ENCODE measurements around the gene KIF1B. TPM values are rescaled to one million over a fixed set of nuclear protein-coding genes. Genes with fewer than 3 reads are reported as not detected.
"Not testable (repeated sequence)": the region's sequence is repeated elsewhere in the genome, so short reads cannot be mapped to it uniquely, and the experiment has no call there.

Gene KIF1B
- polyA plus RNA-seq, 1 donor from 2014 or later, result 1.8 TPM

GRCh38 chr1:10407201-10407600 lies 196.8 kb downstream of the KIF1B start:
- H3K9me3 Mint-ChIP-seq, result no peaks in the 10 kb centered on the region
- no peaks in the 10 kb centered on the region for H3K27me3 Mint-ChIP-seq
- H3K27ac Mint-ChIP-seq, result no peak overlapping the region
- H3K4me3 Mint-ChIP-seq, result no peak overlapping the region
- peaks cover 0 to 4% (median 0%) of the 10 kb centered on the region in 3 donors for H3K4me1 Mint-ChIP-seq
- peaks cover 7% of the 10 kb centered on the region for H3K36me3 Mint-ChIP-seq

GRCh38 chr1:10415211-10415930 lies 205.0 kb downstream of the KIF1B start:
- peaks cover 11% of the 10 kb centered on the region for H3K36me3 Mint-ChIP-seq
- no peak overlapping the region for H3K27ac Mint-ChIP-seq
- no peaks in the 10 kb centered on the region for H3K9me3 Mint-ChIP-seq
- no peaks in the 10 kb centered on the region for H3K27me3 Mint-ChIP-seq
- H3K4me3 Mint-ChIP-seq, result no peak overlapping the region
- no peaks in the 10 kb centered on the region for H3K4me1 Mint-ChIP-seq

DNA sequence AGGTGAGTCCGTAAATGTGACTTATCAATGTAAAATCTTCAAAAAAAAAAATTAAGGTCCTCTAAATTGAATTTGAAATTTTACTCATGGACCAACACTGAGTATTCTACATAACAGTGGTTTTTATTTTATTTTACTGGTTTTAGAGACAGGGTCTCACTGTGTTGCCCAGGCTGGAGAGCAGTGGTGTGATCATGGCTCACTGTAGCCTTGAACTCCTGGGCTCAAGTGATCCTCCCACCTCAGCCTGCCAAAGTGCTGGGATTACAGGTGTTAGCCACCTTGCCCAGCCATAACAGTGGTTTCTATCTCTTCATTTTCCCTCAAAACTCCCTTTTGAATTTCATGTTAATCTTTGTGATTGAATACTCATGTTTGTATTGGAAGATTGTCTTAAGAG lies 205.6 kb downstream of the KIF1B start:
- H3K36me3 Mint-ChIP-seq, result peaks cover 11% of the 10 kb centered on the region
- H3K4me3 Mint-ChIP-seq, H3K4me1 Mint-ChIP-seq, H3K27me3 Mint-ChIP-seq, H3K27ac Mint-ChIP-seq, H3K9me3 Mint-ChIP-seq: not testable (repeated sequence)

- peak overlapping the region in 1 of 3 donors; percentile 59 for H3K27ac Mint-ChIP-seq
- not testable (repeated sequence) for H3K9me3 Mint-ChIP-seq, H3K27me3 Mint-ChIP-seq, H3K4me1 Mint-ChIP-seq, H3K4me3 Mint-ChIP-seq
- peaks cover 11% of the 10 kb centered on the region for H3K36me3 Mint-ChIP-seq
Observed at GRCh38 chr1:10418741-10419140, 208.4 kb downstream of the KIF1B start.

DNA sequence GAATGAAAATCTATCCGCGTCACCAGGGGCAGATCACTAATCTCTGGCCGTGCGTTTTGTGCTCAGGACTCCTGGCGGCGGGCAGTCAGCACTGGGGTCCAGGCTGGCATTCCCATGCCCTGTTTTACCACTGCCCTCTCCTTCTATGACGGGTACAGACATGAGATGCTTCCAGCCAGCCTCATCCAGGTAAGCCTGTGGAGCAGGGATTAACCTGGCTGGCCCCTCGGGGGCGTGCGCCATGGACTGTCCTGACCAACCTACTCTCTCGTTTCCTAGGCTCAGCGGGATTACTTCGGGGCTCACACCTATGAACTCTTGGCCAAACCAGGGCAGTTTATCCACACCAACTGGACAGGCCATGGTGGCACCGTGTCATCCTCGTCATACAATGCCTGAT lies 209.0 kb downstream of the KIF1B start:
- Mint-ChIP-seq H3K36me3 (peaks cover 11% of the 10 kb centered on the region), H3K4me3 (no peak overlapping the region), H3K4me1 (no peaks in the 10 kb centered on the region), H3K27ac (peak overlapping the region in 1 of 3 donors; percentile 59), H3K27me3 (no peaks in the 10 kb centered on the region), H3K9me3 (no peaks in the 10 kb centered on the region)

DNA sequence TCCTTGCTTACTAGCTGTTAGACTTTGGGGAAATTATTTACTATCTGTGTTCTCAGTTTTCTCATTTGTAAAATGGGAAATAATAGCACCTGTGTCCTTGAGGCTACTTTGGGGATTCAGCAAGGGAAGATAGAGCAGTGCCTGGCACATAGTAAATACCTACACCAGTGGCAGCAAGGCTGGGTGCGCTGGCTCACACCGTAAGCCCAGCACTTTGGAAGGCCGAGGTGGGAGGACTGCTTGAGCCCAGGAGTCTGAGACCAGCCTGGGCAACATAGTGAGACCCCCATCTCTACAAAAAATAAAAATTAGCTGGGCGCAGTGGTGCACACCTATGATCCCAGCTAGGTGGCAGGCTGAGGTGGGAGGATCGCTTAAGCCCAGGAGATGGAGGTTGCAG lies 211.3 kb downstream of the KIF1B start:
- Mint-ChIP-seq H3K9me3 (no peaks in the 10 kb centered on the region), H3K4me3 (no peak overlapping the region), H3K36me3 (peaks cover 11% of the 10 kb centered on the region), H3K27me3 (no peaks in the 10 kb centered on the region), H3K27ac (no peak overlapping the region), H3K4me1 (no peaks in the 10 kb centered on the region)

DNA sequence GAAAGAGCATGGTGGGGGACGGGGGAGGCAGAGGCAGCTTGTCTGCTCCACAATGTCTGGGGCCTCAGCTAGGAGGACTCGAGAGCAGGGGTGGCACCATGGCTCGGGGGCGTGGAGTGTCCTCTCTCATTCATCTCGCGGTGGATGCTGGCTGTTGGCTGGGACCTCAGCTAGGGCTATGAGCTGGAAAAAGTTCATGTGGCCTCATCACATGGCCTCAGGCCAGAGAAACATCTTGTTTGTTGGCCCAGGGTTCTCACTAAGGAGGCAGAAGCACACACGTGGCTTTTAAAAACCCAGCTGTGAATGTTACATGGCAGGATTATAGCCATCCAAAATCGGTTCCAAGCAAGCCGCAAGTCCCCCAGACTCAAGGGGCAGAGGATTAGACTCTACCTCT lies 213.7 kb downstream of the KIF1B start:
- Mint-ChIP-seq H3K36me3 (peaks cover 6% of the 10 kb centered on the region), H3K27ac (no peak overlapping the region), H3K27me3 (no peaks in the 10 kb centered on the region), H3K9me3 (no peaks in the 10 kb centered on the region), H3K4me3 (no peak overlapping the region), H3K4me1 (peaks cover 0 to 2% (median 2%) of the 10 kb centered on the region in 3 donors)

DNA sequence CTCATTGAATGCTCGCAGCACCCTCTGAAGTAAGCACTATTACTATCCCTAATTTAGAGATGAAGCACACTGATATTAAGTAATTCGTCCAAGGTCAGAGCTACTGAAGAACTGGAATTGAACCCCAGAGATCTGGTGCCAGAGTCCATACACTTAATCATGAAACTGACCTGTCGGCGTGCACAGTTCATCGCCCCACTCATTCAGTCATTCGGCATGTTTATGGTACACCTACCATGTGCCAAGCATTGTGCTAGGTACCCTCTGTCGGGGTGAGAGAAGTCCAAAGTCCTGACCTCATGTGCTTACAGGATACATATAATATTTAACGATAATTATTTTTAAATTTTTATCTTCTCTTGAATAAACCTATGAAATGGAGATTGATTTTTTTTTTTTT lies 214.3 kb downstream of the KIF1B start:
- H3K9me3 Mint-ChIP-seq, result no peaks in the 10 kb centered on the region
- H3K36me3 Mint-ChIP-seq, result peaks cover under 1% of the 10 kb centered on the region
- peaks cover 0 to 4% (median 2%) of the 10 kb centered on the region in 3 donors for H3K4me1 Mint-ChIP-seq
- no peak overlapping the region for H3K27ac Mint-ChIP-seq
- H3K27me3 Mint-ChIP-seq, result no peaks in the 10 kb centered on the region
- H3K4me3 Mint-ChIP-seq, result no peak overlapping the region

DNA sequence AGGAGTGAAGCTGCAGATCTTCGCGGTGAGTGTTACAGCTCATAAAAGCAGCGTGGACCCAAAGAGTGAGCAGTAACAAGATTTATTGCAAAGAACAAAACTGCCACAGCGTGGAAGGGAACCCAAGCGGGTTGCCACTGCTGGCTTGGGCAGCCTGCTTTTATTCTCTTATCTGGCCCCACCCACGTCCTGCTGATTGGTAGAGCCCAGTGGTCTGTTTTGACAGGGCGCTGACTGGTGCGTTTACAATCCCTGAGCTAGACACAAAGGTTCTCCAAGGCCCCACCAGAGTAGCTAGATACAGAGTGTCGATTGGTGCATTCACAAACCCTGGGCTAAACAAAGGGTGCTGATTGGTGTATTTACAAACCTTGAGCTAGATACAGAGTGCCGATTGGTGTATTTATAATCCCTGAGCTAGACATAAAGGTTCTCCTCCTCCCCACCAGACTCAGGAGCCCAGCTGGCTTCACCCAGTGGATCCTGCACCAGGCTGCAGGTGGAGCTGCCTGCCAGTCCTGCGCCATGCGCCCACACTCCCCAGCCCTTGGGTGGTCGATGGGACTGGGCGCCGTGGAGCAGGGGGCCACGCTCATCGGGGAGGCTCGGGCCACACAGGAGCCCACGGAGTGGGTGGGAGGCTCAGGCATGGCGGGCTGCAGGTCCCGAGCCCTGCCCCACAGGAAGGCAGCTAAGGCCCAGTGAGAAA lies 215.6 kb downstream of the KIF1B start:
- H3K4me3 Mint-ChIP-seq, H3K36me3 Mint-ChIP-seq, H3K9me3 Mint-ChIP-seq, H3K27me3 Mint-ChIP-seq, H3K27ac Mint-ChIP-seq: not testable (repeated sequence)
- peaks cover 3 to 12% (median 7%) of the 10 kb centered on the region in 3 donors for H3K4me1 Mint-ChIP-seq

- not testable (repeated sequence) for H3K27ac Mint-ChIP-seq, H3K36me3 Mint-ChIP-seq, H3K9me3 Mint-ChIP-seq, H3K27me3 Mint-ChIP-seq, H3K4me3 Mint-ChIP-seq
- peaks cover 6 to 16% (median 12%) of the 10 kb centered on the region in 3 donors for H3K4me1 Mint-ChIP-seq
Observed at GRCh38 chr1:10426535-10426848, 216.1 kb downstream of the KIF1B start.

DNA sequence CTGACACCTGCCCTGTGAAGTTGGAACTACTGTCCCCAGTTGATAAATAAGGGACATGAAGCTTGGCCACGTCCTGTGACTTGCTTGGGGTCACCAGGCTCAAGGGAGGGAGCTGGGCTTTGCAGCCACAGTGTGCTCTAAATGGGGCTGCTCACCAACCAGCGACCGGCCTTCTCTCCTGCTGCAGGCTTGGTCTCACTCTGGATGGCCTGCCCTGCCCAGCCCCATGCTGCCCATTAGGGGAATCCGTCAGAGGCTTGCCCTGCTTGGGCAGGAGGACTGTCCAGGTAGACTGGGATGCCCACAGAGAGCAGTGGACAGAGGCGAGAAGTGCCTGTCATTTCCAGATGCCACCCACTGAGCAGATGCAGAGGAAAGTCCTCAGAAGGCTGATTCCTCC lies 218.6 kb downstream of the KIF1B start:
- Mint-ChIP-seq H3K27ac (peak overlapping the region in 2 of 3 donors; percentile 39 to 97), H3K36me3 (no peaks in the 10 kb centered on the region), H3K4me3 (peak overlapping the region in 2 of 4 donors; percentile 39 to 68), H3K9me3 (no peaks in the 10 kb centered on the region), H3K27me3 (no peaks in the 10 kb centered on the region), H3K4me1 (peaks cover 15 to 19% (median 18%) of the 10 kb centered on the region in 3 donors)

GRCh38 chr1:10429868-10430215 lies 219.5 kb downstream of the KIF1B start:
- Mint-ChIP-seq H3K4me1 (peaks cover 18 to 20% (median 19%) of the 10 kb centered on the region in 3 donors), H3K27me3 (no peaks in the 10 kb centered on the region), H3K27ac (peak overlapping the region; percentile 87 to 99 (median 97)), H3K4me3 (peak overlapping the region; percentile 89 to 96 (median 92)), H3K36me3 (no peaks in the 10 kb centered on the region), H3K9me3 (no peaks in the 10 kb centered on the region)

DNA sequence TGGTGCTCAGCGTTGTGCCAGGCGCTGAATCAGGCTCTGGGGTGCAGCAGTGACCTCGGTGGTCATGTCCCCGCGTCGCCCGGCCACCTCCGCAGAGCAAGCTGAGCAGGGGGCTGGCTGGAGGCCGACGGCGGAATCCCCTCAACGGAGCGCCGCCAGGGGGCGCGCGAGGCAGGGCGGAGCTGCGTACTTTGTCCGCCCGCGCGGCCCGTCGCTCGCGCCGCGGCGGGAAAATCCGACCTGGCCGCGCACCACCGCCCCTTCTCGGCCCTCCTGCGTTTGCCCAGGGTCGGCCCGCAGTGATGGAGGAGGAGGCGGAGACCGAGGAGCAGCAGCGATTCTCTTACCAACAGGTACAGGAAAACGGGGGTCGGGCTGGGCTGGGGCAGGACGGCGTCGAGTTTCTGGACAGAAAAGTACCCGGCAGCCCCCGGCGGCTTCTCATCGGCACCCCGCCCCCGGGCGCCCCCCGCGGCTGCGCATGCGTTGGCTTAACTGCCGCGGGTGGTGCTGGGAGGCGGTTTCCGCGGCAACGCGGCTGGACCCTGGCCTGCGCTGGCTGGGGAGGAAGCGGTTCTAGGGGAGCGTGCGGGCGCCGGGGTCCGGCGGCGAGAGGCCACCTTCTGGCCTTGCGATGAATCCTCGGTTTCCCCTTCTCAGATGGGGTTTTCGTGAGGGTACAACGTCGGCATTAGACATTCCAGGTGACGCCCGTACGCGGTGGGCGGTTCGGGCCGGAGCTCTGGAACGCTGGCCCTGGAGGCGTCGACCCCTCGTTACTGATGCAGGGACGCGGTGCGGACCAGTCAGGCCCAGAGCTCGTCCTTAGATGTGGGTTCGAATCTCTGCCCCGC lies 220.1 kb downstream of the KIF1B start, which contains the start of gene CENPS:
CENPS (plus strand) TSS at position 218 of the 854 bp plus-strand sequence; CDS start at position 303, 85 bp downstream.
- peaks cover 18 to 20% (median 19%) of the 10 kb centered on the region in 3 donors for H3K4me1 Mint-ChIP-seq
- no peaks in the 10 kb centered on the region for H3K27me3 Mint-ChIP-seq
- no peaks in the 10 kb centered on the region for H3K36me3 Mint-ChIP-seq
- peak within 1 kb of the TSS; percentile 89 to 96 (median 92) for H3K4me3 Mint-ChIP-seq
- H3K9me3 Mint-ChIP-seq, result no peaks in the 10 kb centered on the region
- H3K27ac Mint-ChIP-seq, result peak within 1 kb of the TSS; percentile 87 to 99 (median 97)

Measured in IgD-negative memory B cell (primary cell).